ENCODE measurements around the gene CEACAM4.
"Not testable (repeated sequence)": the region's sequence is repeated elsewhere in the genome, so short reads cannot be mapped to it uniquely, and the experiment has no call there.

CEACAM4 gene

DNA sequence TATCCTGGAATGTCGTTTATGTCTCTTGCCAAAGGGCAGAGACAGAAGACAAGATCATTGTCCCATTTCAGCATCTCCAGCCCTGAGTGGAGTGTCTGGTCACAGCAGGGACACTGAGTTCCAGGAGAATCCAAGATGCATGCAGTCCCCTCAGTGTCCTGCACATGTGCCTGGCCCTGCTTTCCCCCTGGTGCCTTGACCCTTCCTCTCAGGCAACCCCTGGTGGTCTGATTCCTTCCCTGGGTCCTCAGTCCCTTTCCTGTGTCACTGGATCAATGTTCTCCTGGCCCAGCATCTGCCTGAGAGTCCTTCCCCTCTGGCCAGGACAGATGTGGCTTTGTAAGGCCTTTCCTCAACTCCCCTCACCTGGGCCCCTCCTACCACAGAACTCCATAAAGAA, 41.9 kb downstream of the CEACAM4 start:
- H3K4me3 ChIP-seq (ENCODE audit: low read depth, low read length) = no peak overlapping the region
- TF ChIP-seq, protein P1, sequence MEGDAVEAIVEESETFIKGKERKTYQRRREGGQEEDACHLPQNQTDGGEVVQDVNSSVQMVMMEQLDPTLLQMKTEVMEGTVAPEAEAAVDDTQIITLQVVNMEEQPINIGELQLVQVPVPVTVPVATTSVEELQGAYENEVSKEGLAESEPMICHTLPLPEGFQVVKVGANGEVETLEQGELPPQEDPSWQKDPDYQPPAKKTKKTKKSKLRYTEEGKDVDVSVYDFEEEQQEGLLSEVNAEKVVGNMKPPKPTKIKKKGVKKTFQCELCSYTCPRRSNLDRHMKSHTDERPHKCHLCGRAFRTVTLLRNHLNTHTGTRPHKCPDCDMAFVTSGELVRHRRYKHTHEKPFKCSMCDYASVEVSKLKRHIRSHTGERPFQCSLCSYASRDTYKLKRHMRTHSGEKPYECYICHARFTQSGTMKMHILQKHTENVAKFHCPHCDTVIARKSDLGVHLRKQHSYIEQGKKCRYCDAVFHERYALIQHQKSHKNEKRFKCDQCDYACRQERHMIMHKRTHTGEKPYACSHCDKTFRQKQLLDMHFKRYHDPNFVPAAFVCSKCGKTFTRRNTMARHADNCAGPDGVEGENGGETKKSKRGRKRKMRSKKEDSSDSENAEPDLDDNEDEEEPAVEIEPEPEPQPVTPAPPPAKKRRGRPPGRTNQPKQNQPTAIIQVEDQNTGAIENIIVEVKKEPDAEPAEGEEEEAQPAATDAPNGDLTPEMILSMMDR (IDR thresholded peaks at IDR 0.05; ENCODE audit: low read depth, low read length) = no peak

DNA sequence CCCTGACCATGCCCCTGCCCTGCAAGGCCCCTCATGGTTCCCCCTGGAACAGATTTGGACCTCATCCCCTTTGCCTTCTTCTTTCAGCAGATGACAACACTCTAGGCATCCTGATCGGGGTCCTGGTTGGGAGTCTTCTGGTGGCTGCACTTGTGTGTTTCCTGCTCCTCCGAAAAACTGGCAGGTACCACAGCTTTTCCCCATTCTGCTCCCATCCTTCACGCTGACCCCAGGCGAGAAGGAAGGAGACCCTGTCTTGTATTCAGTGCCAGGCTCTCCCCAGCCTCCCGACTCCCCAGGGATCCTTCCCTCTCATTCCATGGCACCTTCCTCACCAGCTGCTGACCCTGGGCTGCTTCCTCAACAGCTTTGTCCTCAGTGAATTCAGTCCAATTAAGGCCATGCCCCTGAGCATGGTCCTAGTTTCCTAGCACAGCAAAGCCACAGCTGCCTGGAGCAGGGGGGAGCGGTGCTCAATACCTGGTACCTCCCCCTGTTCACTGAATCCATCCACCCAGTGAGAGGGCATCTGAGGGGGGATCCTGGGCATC, 42.5 kb downstream of the CEACAM4 start:
- TF ChIP-seq, protein P1 (IDR thresholded peaks at IDR 0.05; ENCODE audit: low read depth, low read length) = no peak
- no peak overlapping the region for H3K4me3 ChIP-seq (ENCODE audit: low read depth, low read length)

DNA sequence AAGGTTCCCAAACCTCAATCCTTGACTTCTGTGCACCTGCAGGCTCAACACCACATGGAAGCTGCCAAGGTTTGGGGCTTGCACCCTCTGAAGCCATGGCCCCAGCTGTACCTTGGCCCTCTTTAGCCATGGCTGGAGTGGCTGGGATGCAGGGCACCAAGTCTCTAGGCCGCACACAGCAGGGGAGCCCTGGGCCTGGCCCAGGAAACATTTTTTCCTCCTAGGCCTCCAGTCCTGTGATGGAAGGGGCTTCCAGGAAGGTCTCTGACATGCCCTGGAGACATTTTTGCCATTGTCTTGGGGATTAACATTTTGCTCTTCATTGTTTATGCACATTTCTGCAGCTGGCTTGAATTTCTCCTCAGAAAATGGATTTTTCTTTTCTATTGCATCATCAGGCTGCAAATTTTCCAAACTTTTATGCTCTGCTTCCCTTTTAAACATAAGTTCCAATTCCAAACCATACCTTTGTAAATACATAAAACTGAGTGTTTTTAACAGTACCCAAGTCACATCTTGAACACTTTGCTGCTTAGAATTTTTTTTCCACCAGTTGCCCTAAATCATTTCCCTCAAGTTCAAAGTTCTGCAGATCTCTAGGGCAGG, 44.2 kb downstream of the CEACAM4 start:
- not testable (repeated sequence) for H3K4me3 ChIP-seq (ENCODE audit: low read depth, low read length)

DNA sequence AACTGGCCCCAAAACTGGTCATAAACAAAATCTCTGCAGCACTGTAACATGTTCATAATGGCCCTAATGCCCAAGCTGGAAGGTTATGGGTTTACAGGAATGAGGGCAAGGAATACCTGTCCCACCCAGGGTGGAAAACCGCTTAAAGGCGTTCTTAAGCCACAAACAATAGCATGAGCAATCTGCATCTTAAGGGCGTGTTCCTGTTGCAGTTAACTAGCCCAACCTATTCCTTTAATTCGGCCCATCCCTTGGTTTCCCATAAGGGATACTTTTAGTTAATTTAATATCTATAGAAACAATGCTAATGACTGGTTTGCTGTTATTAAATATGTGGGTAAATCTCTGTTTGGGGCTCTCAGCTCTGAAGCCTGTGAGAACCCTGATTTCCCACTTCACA, 45.8 kb downstream of the CEACAM4 start:
- H3K4me3 ChIP-seq (ENCODE audit: low read depth, low read length) = not testable (repeated sequence)

DNA sequence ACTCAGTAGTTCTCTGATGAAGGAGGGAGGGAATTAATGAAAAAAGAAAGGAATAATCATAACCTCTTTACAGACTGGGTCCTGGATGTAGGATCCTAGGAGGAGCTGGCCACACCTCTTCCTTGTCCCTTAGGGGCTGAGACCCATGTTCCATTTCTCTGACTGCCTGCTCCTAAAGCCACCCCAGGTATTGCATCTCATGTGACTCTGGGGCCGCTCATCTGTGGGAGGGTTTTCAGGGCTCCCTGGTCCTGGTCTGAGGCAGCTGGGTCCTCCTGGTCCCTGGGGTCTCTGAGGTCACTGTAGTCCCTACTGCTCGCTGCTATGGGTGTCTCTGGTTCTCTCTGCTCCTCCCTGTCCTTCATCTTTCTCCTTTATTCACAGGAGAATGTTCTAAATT, 48.0 kb downstream of the CEACAM4 start:
- TF ChIP-seq, protein P1 (IDR thresholded peaks at IDR 0.05; ENCODE audit: low read depth, low read length) = no peak
- no peak overlapping the region for H3K4me3 ChIP-seq (ENCODE audit: low read depth, low read length)

DNA sequence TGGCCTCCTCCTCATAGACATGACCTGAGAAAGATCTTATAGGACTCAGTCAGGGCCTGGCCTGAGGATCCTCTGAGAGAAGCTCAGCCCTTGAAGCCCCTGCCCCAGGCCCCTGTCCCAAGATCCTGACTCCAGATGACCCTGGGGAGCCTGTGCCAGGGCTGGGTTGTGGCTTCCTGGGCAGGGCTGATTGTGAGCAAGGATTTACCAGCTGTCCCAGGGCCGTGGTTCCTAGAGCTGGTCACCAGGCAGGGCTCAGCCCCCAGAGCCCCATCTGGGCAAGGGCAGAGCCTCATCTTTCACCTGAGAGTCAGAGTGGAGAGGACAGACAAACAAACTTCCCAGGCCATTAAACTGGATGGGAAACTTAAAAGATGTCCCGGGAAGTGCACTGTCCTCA, 49.0 kb downstream of the CEACAM4 start:
- no peak overlapping the region for H3K4me3 ChIP-seq (ENCODE audit: low read depth, low read length)
- TF ChIP-seq, protein P1 (IDR thresholded peaks at IDR 0.05; ENCODE audit: low read depth, low read length) = no peak

DNA sequence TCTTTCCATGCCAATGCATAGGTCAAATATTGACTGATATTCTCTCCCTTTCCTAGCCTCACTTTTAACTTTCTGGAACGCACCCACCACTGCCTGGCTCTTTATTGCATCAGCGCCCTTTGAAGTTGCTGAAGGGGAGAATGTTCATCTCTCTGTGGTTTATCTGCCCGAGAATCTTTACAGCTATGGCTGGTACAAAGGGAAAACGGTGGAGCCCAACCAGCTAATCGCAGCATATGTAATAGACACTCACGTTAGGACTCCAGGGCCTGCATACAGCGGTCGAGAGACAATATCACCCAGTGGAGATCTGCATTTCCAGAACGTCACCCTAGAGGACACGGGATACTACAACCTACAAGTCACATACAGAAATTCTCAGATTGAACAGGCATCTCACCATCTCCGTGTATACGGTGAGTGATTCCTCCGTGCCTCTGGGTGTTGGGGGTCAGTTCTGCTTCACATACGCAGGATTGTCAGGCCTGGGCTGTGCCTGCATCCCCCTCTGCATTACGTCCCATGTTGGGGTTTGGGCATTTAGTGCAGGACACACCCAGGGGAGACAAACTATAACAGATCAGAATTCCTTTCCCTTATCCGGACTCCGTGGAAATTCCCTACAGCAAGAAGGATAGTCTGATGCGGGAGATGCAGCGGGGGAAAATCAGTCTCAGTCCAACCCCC, 49.6 kb downstream of the CEACAM4 start:
- H3K4me3 ChIP-seq (ENCODE audit: low read depth, low read length) = no peak overlapping the region
- TF ChIP-seq, protein P1 (IDR thresholded peaks at IDR 0.05; ENCODE audit: low read depth, low read length) = no peak

DNA sequence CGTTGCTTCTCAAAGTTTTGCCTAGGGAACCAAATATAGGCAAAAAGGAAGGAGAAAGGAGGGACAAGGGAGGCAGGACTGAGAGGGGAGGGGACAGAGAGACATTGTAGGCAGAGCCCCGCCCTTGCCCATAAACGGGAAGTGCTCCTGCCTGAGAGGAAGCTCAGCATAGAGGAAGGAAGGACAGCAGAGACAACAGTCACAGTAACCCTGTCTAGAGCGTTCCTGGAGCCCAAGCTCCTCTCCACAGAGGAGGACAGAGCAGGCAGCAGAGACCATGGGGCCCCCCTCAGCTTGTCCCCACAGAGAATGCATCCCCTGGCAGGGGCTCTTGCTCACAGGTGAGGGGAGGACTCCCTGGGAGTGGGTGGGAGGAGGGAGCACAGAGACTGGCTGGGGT, 50.9 kb downstream of the CEACAM4 start, which contains the start of gene CEACAM21:
Gene CEACAM21, plus strand, starts transcription at position 169 of the 400 bp plus-strand sequence. Its CDS starts 109 bp downstream, at position 278.
- no peak within 1 kb of the TSS for H3K4me3 ChIP-seq (ENCODE audit: low read depth, low read length)
- TF ChIP-seq, protein P1 (IDR thresholded peaks at IDR 0.05; ENCODE audit: low read depth, low read length) = no peak
